ENCODE results near the gene TGFB1I1.

Gene TGFB1I1

GRCh38 chr16:31471875-31472708, at the start of gene TGFB1I1:
Gene TGFB1I1 (plus strand): TSS chr16:31472152. CDS start chr16:31472189, 37 bp downstream.
- TF ChIP-seq JUND (IDR thresholded peaks at IDR 0.05; ENCODE audit: low read depth): no peak
- in situ Hi-C loops (cut with HindIII; ENCODE audit: low pct_unique_long_range_greater_than_20kb, low sequenced_read_pairs): no loop called here
- DNase-seq (ENCODE audit: low read depth in 1 of 2, low spot score in 1 of 2): no peak

DNA sequence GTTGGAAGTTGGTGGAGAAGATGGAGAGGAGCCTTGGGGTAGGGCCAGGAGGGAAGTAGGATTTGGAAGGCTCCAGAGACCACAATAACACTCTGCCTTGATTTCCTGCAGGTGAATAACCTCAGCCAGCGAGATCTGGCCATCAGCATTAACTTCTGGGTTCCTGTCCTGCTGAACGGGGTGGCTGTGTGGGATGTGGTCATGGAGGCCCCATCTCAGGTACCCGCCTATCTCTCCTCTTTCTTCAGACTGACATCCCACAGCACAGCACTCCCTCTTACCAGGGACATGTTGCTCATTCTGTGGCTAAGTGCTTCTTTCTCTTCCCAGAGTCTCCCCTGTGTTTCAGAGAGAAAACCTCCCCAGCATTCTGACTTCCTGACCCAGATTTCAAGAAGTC, 48.7 kb upstream of the TGFB1I1 start:
- TF ChIP-seq JUND (IDR thresholded peaks at IDR 0.05; ENCODE audit: low read depth): no peak
- DNase-seq (ENCODE audit: low read depth in 1 of 2, low spot score in 1 of 2): no peak
- in situ Hi-C loops (cut with HindIII; ENCODE audit: low pct_unique_long_range_greater_than_20kb, low sequenced_read_pairs): no loop called here

DNA sequence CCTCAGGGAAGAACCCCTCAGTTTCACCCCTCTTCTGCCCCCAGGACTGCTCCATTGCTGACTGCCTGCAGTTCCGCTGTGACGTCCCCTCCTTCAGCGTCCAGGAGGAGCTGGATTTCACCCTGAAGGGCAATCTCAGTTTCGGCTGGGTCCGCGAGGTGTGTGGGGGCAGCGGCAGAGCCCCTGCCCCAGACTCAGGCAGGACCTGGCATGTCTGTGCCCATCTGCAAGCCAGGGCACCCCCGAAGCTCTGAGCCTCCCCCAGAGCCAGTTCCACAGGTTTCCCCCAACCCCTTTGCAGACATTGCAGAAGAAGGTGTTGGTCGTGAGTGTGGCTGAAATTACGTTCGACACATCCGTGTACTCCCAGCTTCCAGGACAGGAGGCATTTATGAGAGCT, 48.2 kb upstream of the TGFB1I1 start:
- in situ Hi-C loops (cut with HindIII; ENCODE audit: low pct_unique_long_range_greater_than_20kb, low sequenced_read_pairs): no loop called here
- no peak for DNase-seq (ENCODE audit: low read depth in 1 of 2, low spot score in 1 of 2)
- no peak for TF ChIP-seq JUND (IDR thresholded peaks at IDR 0.05; ENCODE audit: low read depth)

GRCh38 chr16:31427441-31428278, 44.3 kb upstream of the TGFB1I1 start:
- peak; percentile 49 to 58 for DNase-seq (ENCODE audit: low read depth in 1 of 2, low spot score in 1 of 2)
- in situ Hi-C loops (cut with HindIII; ENCODE audit: low pct_unique_long_range_greater_than_20kb, low sequenced_read_pairs): no loop called here
- no peak for TF ChIP-seq JUND (IDR thresholded peaks at IDR 0.05; ENCODE audit: low read depth)

DNA sequence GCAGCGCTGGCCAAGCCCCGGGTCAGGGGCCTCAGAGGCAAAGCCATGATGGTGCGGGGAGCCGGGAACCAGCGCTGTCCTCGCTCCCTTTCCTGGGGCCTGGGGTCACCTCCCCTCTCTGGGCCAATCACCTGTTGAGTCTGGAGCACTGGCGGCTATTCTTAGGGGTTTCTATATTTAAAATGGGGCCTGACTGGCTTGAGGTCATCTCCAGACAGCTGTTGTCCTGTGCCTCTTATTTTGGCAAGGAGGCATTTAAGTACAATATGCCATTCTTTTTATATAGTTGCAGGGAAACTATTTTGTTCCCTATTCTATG, 43.7 kb upstream of the TGFB1I1 start, which contains the start of gene COX6A2:
Gene COX6A2 (minus strand): TSS at position 82 of the 319 bp plus-strand sequence. CDS start 35 bp downstream, at position 47.
- TF ChIP-seq JUND (IDR thresholded peaks at IDR 0.05; ENCODE audit: low read depth): no peak
- no peak for DNase-seq (ENCODE audit: low read depth in 1 of 2, low spot score in 1 of 2)
- in situ Hi-C loops (cut with HindIII; ENCODE audit: low pct_unique_long_range_greater_than_20kb, low sequenced_read_pairs): no loop called here

DNA sequence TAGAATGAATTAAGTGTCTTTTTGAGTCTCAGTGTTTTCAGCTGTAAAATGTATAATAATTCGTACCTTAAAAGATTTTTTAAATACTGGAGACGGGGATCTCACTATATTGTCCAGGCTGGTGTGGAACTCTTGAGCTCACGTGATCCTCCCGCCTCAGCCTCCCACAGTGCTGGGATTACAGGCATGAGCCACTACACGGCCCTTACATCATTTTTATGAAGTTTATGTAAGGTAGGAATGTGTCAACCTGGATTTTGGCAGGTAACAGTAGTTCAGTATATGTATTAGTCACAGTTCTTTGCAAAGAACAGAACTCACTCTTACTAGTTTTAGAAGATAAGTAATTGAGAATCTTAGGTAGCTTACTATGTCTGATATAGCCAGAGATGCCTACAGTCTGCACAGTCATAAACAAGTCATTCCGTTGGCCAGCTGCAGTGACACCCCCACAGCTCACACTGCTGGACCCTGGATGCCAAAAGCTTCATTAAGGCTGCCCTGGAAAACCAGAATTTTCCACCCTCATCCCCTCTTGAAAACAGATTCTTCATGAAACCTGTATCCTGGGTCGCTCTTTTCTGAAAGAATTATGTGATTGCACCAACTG, 43.2 kb upstream of the TGFB1I1 start:
- no peak for TF ChIP-seq JUND (IDR thresholded peaks at IDR 0.05; ENCODE audit: low read depth)
- in situ Hi-C loops (cut with HindIII; ENCODE audit: low pct_unique_long_range_greater_than_20kb, low sequenced_read_pairs): no loop called here
- DNase-seq (ENCODE audit: low read depth in 1 of 2, low spot score in 1 of 2): no peak

DNA sequence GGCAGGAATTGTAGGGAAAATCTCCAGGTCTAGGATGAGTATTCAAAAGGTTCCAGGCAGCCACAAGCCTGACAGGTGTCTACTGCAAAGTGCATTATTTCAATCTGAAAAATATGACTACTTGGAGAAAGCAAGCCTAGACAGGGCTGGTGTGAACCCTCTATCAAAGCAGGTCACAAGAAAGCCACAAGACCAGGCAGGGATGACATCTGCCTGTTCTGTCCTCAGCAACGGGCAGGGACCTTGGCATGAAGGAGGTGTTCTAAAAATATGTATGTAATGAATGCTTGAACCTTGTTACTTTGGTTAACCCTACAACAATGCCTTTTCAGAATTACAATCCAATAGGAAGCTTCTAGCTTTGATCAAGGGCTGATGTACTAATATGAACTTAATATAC, 42.6 kb upstream of the TGFB1I1 start:
- DNase-seq (ENCODE audit: low read depth in 1 of 2, low spot score in 1 of 2): no peak
- in situ Hi-C loops (cut with HindIII; ENCODE audit: low pct_unique_long_range_greater_than_20kb, low sequenced_read_pairs): no loop called here
- no peak for TF ChIP-seq JUND (IDR thresholded peaks at IDR 0.05; ENCODE audit: low read depth)

DNA sequence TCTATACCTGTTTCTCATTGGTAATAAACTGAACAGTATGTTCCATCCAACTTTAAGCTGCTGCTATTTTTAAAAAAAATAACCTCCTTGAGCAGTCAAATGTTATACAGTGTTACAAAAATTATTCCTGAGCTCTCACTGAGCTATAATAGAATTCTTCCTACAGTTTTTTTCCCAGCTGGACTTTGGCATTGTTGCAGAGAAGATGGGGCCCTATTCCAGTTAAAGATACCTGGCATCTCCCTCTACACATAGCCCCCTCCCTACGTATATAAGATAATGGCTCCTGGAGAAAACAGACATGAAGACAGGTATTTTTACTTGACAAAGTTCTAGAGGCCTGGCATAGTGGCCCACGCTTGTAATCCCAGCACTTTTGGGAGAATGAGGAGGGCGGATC, 42.2 kb upstream of the TGFB1I1 start:
- no peak for DNase-seq (ENCODE audit: low read depth in 1 of 2, low spot score in 1 of 2)
- TF ChIP-seq JUND (IDR thresholded peaks at IDR 0.05; ENCODE audit: low read depth): no peak
- in situ Hi-C loops (cut with HindIII; ENCODE audit: low pct_unique_long_range_greater_than_20kb, low sequenced_read_pairs): no loop called here

DNA sequence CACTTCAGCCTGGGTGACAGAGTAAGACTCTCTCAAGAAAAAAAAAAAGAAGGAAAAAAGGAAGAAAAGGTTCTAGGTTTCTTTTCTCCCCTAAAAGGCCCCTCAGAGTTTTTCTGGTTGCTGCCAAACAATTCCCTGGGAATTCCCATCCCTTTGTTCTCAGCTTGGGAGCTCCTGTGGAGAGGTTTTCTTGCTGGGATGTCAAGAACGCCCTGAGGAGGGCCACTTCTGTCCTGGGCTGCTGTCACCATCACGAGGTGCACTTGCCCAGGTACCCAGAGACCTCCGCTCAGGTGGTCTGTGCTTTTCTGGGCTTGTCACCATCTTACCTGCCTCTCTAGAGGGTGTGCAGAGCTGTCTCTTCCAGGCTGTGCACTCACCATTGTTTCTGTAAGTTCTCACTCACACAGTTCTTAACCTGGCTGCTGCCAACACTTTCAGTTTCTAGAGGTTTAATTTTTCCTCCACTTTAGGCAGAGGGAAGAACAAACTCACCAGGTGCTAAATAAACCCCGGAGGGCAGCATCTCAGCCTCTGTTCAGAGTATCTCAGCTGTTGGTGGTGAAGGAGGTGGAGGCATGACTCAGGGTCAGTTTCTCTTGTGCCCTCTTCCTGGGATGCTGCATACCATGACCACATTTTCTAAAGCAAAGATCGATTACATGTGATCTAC, 41.4 kb upstream of the TGFB1I1 start:
- no peak for DNase-seq (ENCODE audit: low read depth in 1 of 2, low spot score in 1 of 2)
- no peak for TF ChIP-seq JUND (IDR thresholded peaks at IDR 0.05; ENCODE audit: low read depth)
- in situ Hi-C loops (cut with HindIII; ENCODE audit: low pct_unique_long_range_greater_than_20kb, low sequenced_read_pairs): no loop called here

- TF ChIP-seq JUND (IDR thresholded peaks at IDR 0.05; ENCODE audit: low read depth): no peak
- in situ Hi-C loops (cut with HindIII; ENCODE audit: low pct_unique_long_range_greater_than_20kb, low sequenced_read_pairs): no loop called here
- no peak for DNase-seq (ENCODE audit: low read depth in 1 of 2, low spot score in 1 of 2)
Measured at GRCh38 chr16:31435341-31436220, 36.4 kb upstream of the TGFB1I1 start.

DNA sequence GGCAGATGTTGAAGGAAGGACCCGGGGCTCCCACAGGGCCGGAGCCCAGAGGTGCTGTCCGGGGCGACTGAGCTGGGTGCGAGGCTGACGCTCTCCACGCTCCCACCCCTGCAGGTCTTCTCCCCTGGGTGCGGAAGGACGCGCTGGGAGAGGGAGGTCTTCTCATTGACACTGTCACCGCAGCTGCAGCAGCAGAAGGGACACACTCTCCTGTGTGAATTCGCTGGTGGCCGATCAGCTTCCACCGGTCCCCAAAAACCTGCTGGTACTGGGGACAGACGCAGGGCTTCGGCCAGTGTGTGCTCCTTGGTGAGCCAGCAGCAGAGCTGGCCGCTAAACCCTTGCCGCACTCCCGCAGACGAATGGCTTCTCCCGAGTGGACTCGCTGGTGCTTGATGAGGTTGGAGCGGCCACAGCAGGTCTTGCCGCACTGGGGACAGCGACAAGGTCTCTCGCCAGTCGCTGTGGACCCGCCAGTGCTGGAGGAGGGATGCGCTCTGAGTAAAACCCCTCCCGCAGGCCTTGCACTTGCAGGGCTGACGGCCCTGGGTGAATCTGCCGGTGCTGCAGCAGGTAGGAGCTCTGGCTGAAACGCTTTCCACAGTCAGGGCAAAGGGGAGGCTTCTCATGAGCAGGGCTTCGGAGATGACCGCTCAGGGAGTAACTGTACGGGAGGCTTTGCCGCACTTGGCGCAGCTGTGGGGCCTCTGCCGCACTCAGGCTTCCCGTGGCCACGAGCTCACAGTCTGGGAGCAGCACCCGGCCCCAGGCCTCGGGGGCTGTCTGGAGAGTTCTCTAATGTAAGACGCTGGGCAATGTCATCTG, 35.5 kb upstream of the TGFB1I1 start:
- in situ Hi-C loops (cut with HindIII; ENCODE audit: low pct_unique_long_range_greater_than_20kb, low sequenced_read_pairs): no loop called here
- no peak for TF ChIP-seq JUND (IDR thresholded peaks at IDR 0.05; ENCODE audit: low read depth)
- DNase-seq (ENCODE audit: low read depth in 1 of 2, low spot score in 1 of 2): no peak
